KOPT-K1 (cell line): ENCODE data around the gene SLAMF1.

Experiments
- H3K27ac ChIP-seq: fragments of 200-600 bp; sonication (generic); 2 replicates; pipeline ENCODE4 v1.5.1; 2016; ENCODE audit warnings: antibody characterized with exemption, mild to moderate bottlenecking, low read depth, low read length; ENCODE audit not compliant: poor library complexity, severe bottlenecking
- H3K36me3 ChIP-seq: fragments of 200-600 bp; sonication (generic); 2 replicates; pipeline ENCODE4 v1.5.1; 2017; ENCODE audit warnings: antibody characterized with exemption, mild to moderate bottlenecking, low read length, moderate library complexity; ENCODE audit not compliant: insufficient read depth
- H3K9me3 ChIP-seq: fragments of 200-600 bp; sonication (generic); 2 replicates; pipeline ENCODE4 v1.5.1; 2017; ENCODE audit warnings: antibody characterized with exemption, low read length, mild to moderate bottlenecking; ENCODE audit not compliant: insufficient read depth, poor library complexity, severe bottlenecking

Gene SLAMF1

GRCh38 chr1:160625725-160626498 is 20.9 kb downstream of the SLAMF1 start:
- H3K9me3 ChIP-seq: no peaks in the 10 kb centered on the region
- H3K27ac ChIP-seq: peak overlapping the region; percentile 100
- no peaks in the 10 kb centered on the region for H3K36me3 ChIP-seq

GRCh38 chr1:160625321-160625720 is 21.5 kb downstream of the SLAMF1 start:
- Histone ChIP-seq H3K9me3 (no peaks in the 10 kb centered on the region), H3K27ac (peak overlapping the region; percentile 100), H3K36me3 (no peaks in the 10 kb centered on the region)

GRCh38 chr1:160624464-160624863 is 22.4 kb downstream of the SLAMF1 start:
- Histone ChIP-seq H3K27ac (peak overlapping the region; percentile 100), H3K9me3 (no peaks in the 10 kb centered on the region), H3K36me3 (no peaks in the 10 kb centered on the region)

- peak overlapping the region; percentile 100 for H3K27ac ChIP-seq
- H3K9me3 ChIP-seq: no peaks in the 10 kb centered on the region
- H3K36me3 ChIP-seq: no peaks in the 10 kb centered on the region
Measured at GRCh38 chr1:160623862-160624261, 23.0 kb downstream of the SLAMF1 start.

GRCh38 chr1:160623227-160623633 is 23.6 kb downstream of the SLAMF1 start:
- Histone ChIP-seq H3K9me3 (no peaks in the 10 kb centered on the region), H3K36me3 (no peaks in the 10 kb centered on the region), H3K27ac (peak overlapping the region; percentile 100)

GRCh38 chr1:160622501-160623226 is 24.2 kb downstream of the SLAMF1 start:
- Histone ChIP-seq H3K27ac (peak overlapping the region; percentile 11), H3K9me3 (no peaks in the 10 kb centered on the region), H3K36me3 (no peaks in the 10 kb centered on the region)

- no peaks in the 10 kb centered on the region for H3K36me3 ChIP-seq
- no peaks in the 10 kb centered on the region for H3K9me3 ChIP-seq
- peak overlapping the region; percentile 33 for H3K27ac ChIP-seq
Measured at GRCh38 chr1:160621633-160622413, 25.0 kb downstream of the SLAMF1 start.

GRCh38 chr1:160620942-160621632 is 25.8 kb downstream of the SLAMF1 start:
- Histone ChIP-seq H3K27ac (peak overlapping the region; percentile 33), H3K36me3 (no peaks in the 10 kb centered on the region)

GRCh38 chr1:160619742-160620277 is 27.0 kb downstream of the SLAMF1 start:
- Histone ChIP-seq H3K27ac (no peak overlapping the region), H3K9me3 (no peaks in the 10 kb centered on the region), H3K36me3 (no peaks in the 10 kb centered on the region)

More at GRCh38 chr1:160620942-160621632, 25.8 kb downstream of the SLAMF1 start:
- H3K9me3 ChIP-seq: no peaks in the 10 kb centered on the region

GRCh38 chr1:160618763-160619274 is 28.0 kb downstream of the SLAMF1 start:
- Histone ChIP-seq H3K9me3 (no peaks in the 10 kb centered on the region), H3K36me3 (no peaks in the 10 kb centered on the region), H3K27ac (no peak overlapping the region)

- Histone ChIP-seq H3K36me3 (no peaks in the 10 kb centered on the region), H3K27ac (no peak overlapping the region), H3K9me3 (no peaks in the 10 kb centered on the region)
Measured at GRCh38 chr1:160618327-160618726, 28.5 kb downstream of the SLAMF1 start.

GRCh38 chr1:160615660-160616059 is 31.2 kb downstream of the SLAMF1 start:
- Histone ChIP-seq H3K9me3 (no peaks in the 10 kb centered on the region), H3K36me3 (0 out of 2 replicates have a peak, but pooled peaks cover 1% of the 10 kb centered on the region), H3K27ac (no peak overlapping the region)

GRCh38 chr1:160614410-160614809 is 32.4 kb downstream of the SLAMF1 start:
- no peak overlapping the region for H3K27ac ChIP-seq
- H3K36me3 ChIP-seq: peaks cover 12% of the 10 kb centered on the region; the same call in 1 of the 2 replicates
- H3K9me3 ChIP-seq: no peaks in the 10 kb centered on the region

- no peaks in the 10 kb centered on the region for H3K9me3 ChIP-seq
- peaks cover 12% of the 10 kb centered on the region; the same call in 1 of the 2 replicates for H3K36me3 ChIP-seq
- H3K27ac ChIP-seq: no peak overlapping the region
Measured at GRCh38 chr1:160612613-160613218, 34.1 kb downstream of the SLAMF1 start.
